Parathyroid adenoma (tissue), 2 donors: Measurements from ENCODE around the gene NENF.
"Not testable (repeated sequence)": the region's sequence is repeated elsewhere in the genome, so short reads cannot be mapped to it uniquely, and the experiment has no call there.

Source experiments
- H2AFZ ChIP-seq: fragments of 300-600 bp; sonication (generic); one replicate; pipeline ENCODE4 v1.7.0; 2017; ENCODE audit warnings: antibody characterized with exemption, mild to moderate bottlenecking
- H3K27ac ChIP-seq: fragments of 300-600 bp; sonication (generic); one replicate; pipeline ENCODE4 v1.7.0; 2017
- H3K27me3 ChIP-seq: fragments of 300-600 bp; sonication (generic); one replicate; pipeline ENCODE4 v1.7.0; 2017; ENCODE audit warnings: low read length; ENCODE audit not compliant: control insufficient read depth, insufficient read depth
- H3K36me3 ChIP-seq: fragments of 300-600 bp; sonication (generic); one replicate; pipeline ENCODE4 v1.7.0; 2017; ENCODE audit warnings: low read length; ENCODE audit not compliant: control insufficient read depth, insufficient read depth
- H3K4me1 ChIP-seq: fragments of 300-600 bp; sonication (generic); one replicate; pipeline ENCODE4 v1.7.0; 2017; ENCODE audit warnings: control low read depth
- H3K4me2 ChIP-seq: fragments of 300-600 bp; sonication (generic); one replicate; pipeline ENCODE4 v1.7.0; 2017; ENCODE audit warnings: low read length
- H3K4me3 ChIP-seq: fragments of 300-600 bp; sonication (generic); one replicate; pipeline ENCODE4 v1.7.0; 2017; ENCODE audit warnings: low read depth, low read length
- H3K79me2 ChIP-seq: fragments of 300-600 bp; sonication (generic); one replicate; pipeline ENCODE4 v1.7.0; 2017; ENCODE audit warnings: control low read depth
- H3K9ac ChIP-seq: fragments of 300-600 bp; sonication (generic); one replicate; pipeline ENCODE4 v1.7.0; 2017; ENCODE audit warnings: mild to moderate bottlenecking
- H3K9me3 ChIP-seq: fragments of 300-600 bp; sonication (generic); one replicate; pipeline ENCODE4 v1.7.0; 2017; ENCODE audit warnings: low read length; ENCODE audit not compliant: control insufficient read depth
- CTCF ChIP-seq: fragments of 300-600 bp; sonication (generic); IDR thresholded peaks from one replicate; pipeline ENCODE4 v1.7.0; 2017; ENCODE audit warnings: antibody characterized with exemption, mild to moderate bottlenecking
- donor health status: primary hyperparathyroidism.

NENF gene

GRCh38 chr1:212477680-212478466, 45.2 kb downstream of the NENF start:
- Histone ChIP-seq H3K27me3 (no peaks in the 10 kb centered on the region), H3K4me1 (no peaks in the 10 kb centered on the region), H3K4me3 (no peak overlapping the region), H3K4me2 (no peak overlapping the region), H3K79me2 (no peaks in the 10 kb centered on the region), H3K27ac (no peak overlapping the region), H2AFZ (no peak overlapping the region), H3K9me3 (no peaks in the 10 kb centered on the region), H3K9ac (no peak overlapping the region), H3K36me3 (no peaks in the 10 kb centered on the region)
- no peak for TF ChIP-seq CTCF

- H3K4me1 ChIP-seq = no peaks in the 10 kb centered on the region
- no peaks in the 10 kb centered on the region for H3K79me2 ChIP-seq
- TF ChIP-seq CTCF = no peak
- H3K9ac ChIP-seq = no peak overlapping the region
- H2AFZ ChIP-seq = no peak overlapping the region
- no peaks in the 10 kb centered on the region for H3K27me3 ChIP-seq
- H3K27ac ChIP-seq = no peak overlapping the region
- H3K4me3 ChIP-seq = no peak overlapping the region
- H3K4me2 ChIP-seq = no peak overlapping the region
- no peaks in the 10 kb centered on the region for H3K36me3 ChIP-seq
- no peaks in the 10 kb centered on the region for H3K9me3 ChIP-seq
These were observed 45.8 kb downstream of the NENF start for GRCh38 chr1:212478467-212479025.

- H3K9me3 ChIP-seq = no peaks in the 10 kb centered on the region
- H3K27ac ChIP-seq = no peak overlapping the region
- no peak for TF ChIP-seq CTCF
- no peaks in the 10 kb centered on the region for H3K79me2 ChIP-seq
- H3K9ac ChIP-seq = no peak overlapping the region
- H3K4me3 ChIP-seq = no peak overlapping the region
- H3K36me3 ChIP-seq = no peaks in the 10 kb centered on the region
- H3K4me2 ChIP-seq = no peak overlapping the region
- H3K27me3 ChIP-seq = no peaks in the 10 kb centered on the region
- H2AFZ ChIP-seq = no peak overlapping the region
- no peaks in the 10 kb centered on the region for H3K4me1 ChIP-seq
These were observed 46.5 kb downstream of the NENF start for GRCh38 chr1:212479188-212479587.

- not testable (repeated sequence) for H3K4me1 ChIP-seq, H3K9me3 ChIP-seq, H3K9ac ChIP-seq, H3K79me2 ChIP-seq, H3K4me2 ChIP-seq, H3K27ac ChIP-seq, H3K36me3 ChIP-seq, H3K4me3 ChIP-seq, H3K27me3 ChIP-seq, H2AFZ ChIP-seq
These were observed 48.2 kb downstream of the NENF start for GRCh38 chr1:212480711-212481437.

- no peak overlapping the region for H3K27ac ChIP-seq
- no peak for TF ChIP-seq CTCF
These were observed 48.7 kb downstream of the NENF start for GRCh38 chr1:212481438-212481767.

More at GRCh38 chr1:212481438-212481767, 48.7 kb downstream of the NENF start:
- no peak overlapping the region for H3K4me3 ChIP-seq
- no peak overlapping the region for H3K4me2 ChIP-seq
- H3K9ac ChIP-seq = no peak overlapping the region
- no peaks in the 10 kb centered on the region for H3K36me3 ChIP-seq
- H3K27me3 ChIP-seq = no peaks in the 10 kb centered on the region
- H3K4me1 ChIP-seq = no peaks in the 10 kb centered on the region
- no peaks in the 10 kb centered on the region for H3K79me2 ChIP-seq
- H3K9me3 ChIP-seq = no peaks in the 10 kb centered on the region
- no peak overlapping the region for H2AFZ ChIP-seq
